ENCODE measurements around the gene SAPCD1. TPM values are rescaled to one million over a fixed set of nuclear protein-coding genes. Genes with fewer than 3 reads are reported as not detected.

The SAPCD1 gene
- total RNA-seq, 1 donor from 2014 or later = 1.2 TPM

DNA sequence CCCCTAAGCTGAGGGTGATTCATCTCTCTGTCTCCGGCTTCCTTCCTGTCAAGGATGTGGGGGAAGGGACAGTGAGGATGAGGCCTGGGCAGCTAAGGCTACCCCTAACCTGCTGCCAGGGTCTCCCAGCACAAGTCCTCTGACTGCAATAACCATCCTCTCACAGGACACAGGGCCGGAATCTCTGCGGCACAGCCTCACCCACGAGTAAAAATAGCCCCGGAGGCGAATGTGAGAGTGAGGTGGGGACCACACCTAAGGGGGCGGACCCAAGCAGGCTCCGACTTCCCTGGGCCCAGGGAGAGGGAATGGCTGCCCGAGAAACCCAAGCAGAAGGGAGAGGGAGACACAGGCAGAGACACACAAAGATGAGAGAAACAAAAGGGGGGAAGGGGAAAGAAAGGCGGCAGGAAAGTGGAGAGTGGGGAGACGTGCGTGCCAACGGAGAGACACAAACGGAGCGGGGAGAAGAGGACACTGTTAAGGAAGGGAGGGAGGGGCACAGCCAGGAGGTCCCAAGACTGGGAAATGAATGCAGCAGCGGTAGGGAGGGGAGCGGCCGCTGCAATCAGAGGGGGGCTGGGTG is 27.5 kb upstream of the SAPCD1 start:
- H3K27ac ChIP-seq (ENCODE audit: low read depth, low read length) = peak overlapping the region; percentile 81
- peak overlapping the region; percentile 93 for H3K4me2 ChIP-seq (ENCODE audit: low read length)
- no peaks in the 10 kb centered on the region for H3K9me3 ChIP-seq (ENCODE audit: insufficient read depth, low read depth, low read length)
- H3K9me3 Mint-ChIP-seq (ENCODE audit: unreplicated experiment) = no peaks in the 10 kb centered on the region
- H2AFZ ChIP-seq (ENCODE audit: low read depth, low read length) = no peak overlapping the region
- H4K20me1 ChIP-seq (ENCODE audit: insufficient read depth, low read length) = peaks cover 44% of the 10 kb centered on the region
- peak; percentile 55 for DNase-seq (ENCODE audit: low read depth)
- H3K4me3 ChIP-seq (ENCODE audit: insufficient read depth, low read depth, low read length) = peak overlapping the region; percentile 88
- peak overlapping the region; percentile 90 for H3K9ac ChIP-seq (ENCODE audit: low read length)
- FAIRE-seq = no peak
- peak overlapping the region; percentile 99 for H3K4me3 Mint-ChIP-seq (ENCODE audit: unreplicated experiment)
- H3K27ac Mint-ChIP-seq (ENCODE audit: unreplicated experiment) = peak overlapping the region; percentile 99
- no peak for TF ChIP-seq EZH2 (IDR thresholded peaks at IDR 0.05; ENCODE audit: insufficient read depth, low read length)
- TF ChIP-seq, protein P1, sequence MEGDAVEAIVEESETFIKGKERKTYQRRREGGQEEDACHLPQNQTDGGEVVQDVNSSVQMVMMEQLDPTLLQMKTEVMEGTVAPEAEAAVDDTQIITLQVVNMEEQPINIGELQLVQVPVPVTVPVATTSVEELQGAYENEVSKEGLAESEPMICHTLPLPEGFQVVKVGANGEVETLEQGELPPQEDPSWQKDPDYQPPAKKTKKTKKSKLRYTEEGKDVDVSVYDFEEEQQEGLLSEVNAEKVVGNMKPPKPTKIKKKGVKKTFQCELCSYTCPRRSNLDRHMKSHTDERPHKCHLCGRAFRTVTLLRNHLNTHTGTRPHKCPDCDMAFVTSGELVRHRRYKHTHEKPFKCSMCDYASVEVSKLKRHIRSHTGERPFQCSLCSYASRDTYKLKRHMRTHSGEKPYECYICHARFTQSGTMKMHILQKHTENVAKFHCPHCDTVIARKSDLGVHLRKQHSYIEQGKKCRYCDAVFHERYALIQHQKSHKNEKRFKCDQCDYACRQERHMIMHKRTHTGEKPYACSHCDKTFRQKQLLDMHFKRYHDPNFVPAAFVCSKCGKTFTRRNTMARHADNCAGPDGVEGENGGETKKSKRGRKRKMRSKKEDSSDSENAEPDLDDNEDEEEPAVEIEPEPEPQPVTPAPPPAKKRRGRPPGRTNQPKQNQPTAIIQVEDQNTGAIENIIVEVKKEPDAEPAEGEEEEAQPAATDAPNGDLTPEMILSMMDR (IDR thresholded peaks at IDR 0.05; ENCODE audit: insufficient read depth, low read depth, low read length) = no peak
- H3K4me1 Mint-ChIP-seq (ENCODE audit: low read depth, unreplicated experiment) = peaks cover 51% of the 10 kb centered on the region
- peaks cover 16% of the 10 kb centered on the region for H3K36me3 Mint-ChIP-seq (ENCODE audit: low read depth, unreplicated experiment)
- H3K27me3 Mint-ChIP-seq (ENCODE audit: low read depth, unreplicated experiment) = no peaks in the 10 kb centered on the region
- no peaks in the 10 kb centered on the region for H3K27me3 ChIP-seq (ENCODE audit: insufficient read depth, low read length)
- H3K36me3 ChIP-seq (ENCODE audit: insufficient read depth, low read length) = peaks cover 32% of the 10 kb centered on the region
- peaks cover 49% of the 10 kb centered on the region for H3K4me1 ChIP-seq (ENCODE audit: insufficient read depth, low read length)
- H3K79me2 ChIP-seq (ENCODE audit: insufficient read depth, low read length) = peaks cover 46% of the 10 kb centered on the region

DNA sequence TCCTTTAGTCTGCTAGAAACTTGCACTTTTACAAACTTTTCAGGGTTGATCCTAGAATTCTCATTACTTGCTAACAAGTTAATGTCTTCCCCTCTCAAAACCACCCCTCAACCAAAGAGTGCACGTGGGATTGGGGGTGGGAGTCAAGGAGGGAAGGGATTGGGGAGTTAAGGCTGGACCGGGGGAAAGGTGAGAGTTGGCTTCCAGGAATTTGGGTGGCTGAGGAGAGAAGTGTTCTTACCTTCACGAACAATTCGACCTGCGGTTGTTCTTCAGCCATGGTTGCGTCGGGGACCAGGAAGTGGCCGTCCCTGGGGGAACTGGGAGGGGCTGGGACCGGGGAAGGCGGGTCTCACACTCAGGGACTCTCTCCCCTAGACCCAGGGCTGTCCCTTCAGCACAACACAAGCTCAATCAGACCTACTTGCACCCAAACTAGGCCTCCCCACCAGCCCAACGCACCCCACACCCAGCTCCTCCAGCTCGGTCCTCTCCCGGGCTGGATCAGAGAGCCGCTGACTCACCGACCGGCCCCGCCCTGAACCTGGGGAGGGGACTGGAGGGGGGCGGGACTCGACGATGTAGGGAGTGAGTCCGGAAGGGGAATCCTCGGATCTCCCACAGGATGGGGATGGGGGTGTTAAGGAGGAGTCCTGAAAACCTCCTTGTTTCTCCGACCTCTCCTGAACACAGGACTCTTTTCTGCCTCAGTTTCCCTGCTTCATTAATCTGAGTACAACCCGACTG is 26.3 kb upstream of the SAPCD1 start, which contains the start of gene CLIC1:
Gene CLIC1 (minus strand): TSS at position 510 of the 747 bp plus-strand sequence. CDS start 230 bp downstream, at position 280.
- H3K4me1 ChIP-seq (ENCODE audit: insufficient read depth, low read length) = peaks cover 42% of the 10 kb centered on the region
- DNase-seq (ENCODE audit: low read depth) = peak; percentile 59
- no peaks in the 10 kb centered on the region for H3K27me3 ChIP-seq (ENCODE audit: insufficient read depth, low read length)
- H3K4me3 ChIP-seq (ENCODE audit: insufficient read depth, low read depth, low read length) = peak within 1 kb of the TSS; percentile 88
- peak within 1 kb of the TSS; percentile 99 for H3K27ac Mint-ChIP-seq (ENCODE audit: unreplicated experiment)
- no peak for FAIRE-seq
- H3K36me3 Mint-ChIP-seq (ENCODE audit: low read depth, unreplicated experiment) = peaks cover 16% of the 10 kb centered on the region
- TF ChIP-seq, protein P1 (IDR thresholded peaks at IDR 0.05; ENCODE audit: insufficient read depth, low read depth, low read length) = no peak
- no peak for TF ChIP-seq EZH2 (IDR thresholded peaks at IDR 0.05; ENCODE audit: insufficient read depth, low read length)
- H3K79me2 ChIP-seq (ENCODE audit: insufficient read depth, low read length) = peaks cover 51% of the 10 kb centered on the region
- peak within 1 kb of the TSS; percentile 81 for H3K27ac ChIP-seq (ENCODE audit: low read depth, low read length)
- peaks cover 42% of the 10 kb centered on the region for H3K4me1 Mint-ChIP-seq (ENCODE audit: low read depth, unreplicated experiment)
- peak within 1 kb of the TSS; percentile 99 for H3K4me3 Mint-ChIP-seq (ENCODE audit: unreplicated experiment)
- no peaks in the 10 kb centered on the region for H3K9me3 Mint-ChIP-seq (ENCODE audit: unreplicated experiment)
- H3K9ac ChIP-seq (ENCODE audit: low read length) = peak within 1 kb of the TSS; percentile 90
- H2AFZ ChIP-seq (ENCODE audit: low read depth, low read length) = peak within 1 kb of the TSS; percentile 49
- peaks cover 27% of the 10 kb centered on the region for H3K36me3 ChIP-seq (ENCODE audit: insufficient read depth, low read length)
- no peaks in the 10 kb centered on the region for H3K27me3 Mint-ChIP-seq (ENCODE audit: low read depth, unreplicated experiment)
- H3K4me2 ChIP-seq (ENCODE audit: low read length) = peak within 1 kb of the TSS; percentile 93
- H4K20me1 ChIP-seq (ENCODE audit: insufficient read depth, low read length) = peaks cover 38% of the 10 kb centered on the region
- H3K9me3 ChIP-seq (ENCODE audit: insufficient read depth, low read depth, low read length) = no peaks in the 10 kb centered on the region

Data from astrocyte (in vitro differentiated cells and primary cell).